ENCODE data around the gene RASGRF1.
"Not testable (repeated sequence)": the region's sequence is repeated elsewhere in the genome, so short reads cannot be mapped to it uniquely, and the experiment has no call there.

The RASGRF1 gene

DNA sequence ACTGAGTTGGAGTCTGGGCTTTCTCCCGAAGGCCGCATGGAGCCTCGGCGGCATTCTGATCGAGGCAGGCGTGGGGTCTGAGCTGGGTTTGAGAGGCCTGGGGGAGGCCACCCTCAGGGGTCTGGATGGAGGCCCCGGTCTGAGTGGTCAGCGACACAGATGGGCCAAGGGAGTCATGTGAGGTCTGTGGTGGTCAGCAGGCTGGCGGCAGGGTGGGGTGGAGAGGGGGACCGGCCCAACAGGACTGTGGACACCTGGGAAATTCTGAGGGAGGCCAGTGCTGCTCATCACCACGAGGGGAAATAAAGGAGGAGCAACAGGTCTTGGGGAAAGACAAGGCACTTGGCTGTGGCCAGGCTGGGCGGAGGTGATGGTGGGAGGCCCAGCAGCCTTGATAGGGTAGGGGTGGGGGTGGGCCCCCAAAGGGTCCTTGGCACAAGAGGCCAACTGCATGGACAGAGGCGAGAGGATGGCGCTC lies 161.9 kb downstream of the RASGRF1 start:
- DNase-seq = no peak

DNA sequence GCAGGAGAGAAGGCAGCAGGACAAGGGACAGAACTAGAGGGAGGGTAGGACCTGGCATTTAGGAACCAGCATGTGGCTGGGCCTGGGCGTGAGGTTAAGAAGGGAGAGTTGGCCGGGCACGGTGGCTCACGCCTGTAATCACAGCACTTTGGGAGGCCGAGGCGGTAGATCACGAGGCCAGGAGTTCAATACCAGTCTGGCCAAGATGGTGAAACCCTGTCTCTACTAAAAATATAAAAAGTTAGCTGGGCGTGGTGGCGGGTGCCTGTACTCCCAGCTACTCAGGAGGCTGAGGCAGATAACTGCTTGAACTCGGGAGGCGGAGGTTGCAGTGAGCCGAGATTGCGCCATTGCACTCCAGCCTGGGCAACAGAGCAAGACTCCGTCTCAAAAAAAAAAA lies 162.4 kb downstream of the RASGRF1 start:
- DNase-seq = not testable (repeated sequence)

GRCh38 chr15:78927077-78927790 lies 163.3 kb downstream of the RASGRF1 start:
- DNase-seq = no peak

DNA sequence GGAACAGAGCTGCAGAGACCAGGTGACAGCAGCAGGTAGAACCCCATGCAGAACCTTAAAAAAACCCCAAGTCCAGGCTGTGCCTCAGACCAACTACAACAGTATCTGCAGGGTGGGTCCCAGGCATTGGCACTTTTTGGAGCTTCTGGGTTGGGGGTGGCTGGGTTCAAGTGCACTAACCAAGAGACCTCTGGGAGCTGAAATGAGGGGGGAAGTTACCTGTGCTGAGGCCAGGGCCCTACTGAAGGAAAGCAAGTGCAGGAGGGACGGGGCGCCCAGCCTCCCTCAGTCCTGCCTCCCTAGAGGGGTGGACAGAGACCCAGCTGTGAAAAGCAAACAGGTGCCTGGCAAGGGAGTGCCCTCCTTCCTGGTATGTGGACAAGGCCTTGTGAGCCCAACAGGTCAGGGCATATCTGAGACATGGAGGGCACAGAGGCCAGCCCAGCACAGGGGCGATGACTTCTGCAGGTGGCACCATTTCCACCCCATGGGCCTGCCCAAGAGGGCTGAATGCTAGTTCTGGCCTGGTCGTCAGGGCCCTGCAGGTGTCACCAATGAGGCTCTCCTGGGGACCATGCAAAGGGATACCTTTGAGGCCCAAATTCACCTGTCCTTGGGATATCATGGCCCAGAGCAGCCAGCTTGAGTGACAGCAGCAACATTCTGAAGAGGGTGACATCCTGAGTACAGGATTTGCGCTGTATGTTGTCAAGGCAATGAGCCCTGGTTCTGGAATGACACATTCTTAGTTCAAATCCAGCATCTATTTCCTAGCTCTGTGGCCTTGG lies 164.4 kb downstream of the RASGRF1 start:
- no peak for DNase-seq

- DNase-seq = no peak
Measured at GRCh38 chr15:78925076-78925624, 165.4 kb downstream of the RASGRF1 start.

GRCh38 chr15:78923480-78924360 lies 166.9 kb downstream of the RASGRF1 start:
- DNase-seq = no peak

- DNase-seq = no peak
Measured at GRCh38 chr15:78923015-78923414, 167.6 kb downstream of the RASGRF1 start.

DNA sequence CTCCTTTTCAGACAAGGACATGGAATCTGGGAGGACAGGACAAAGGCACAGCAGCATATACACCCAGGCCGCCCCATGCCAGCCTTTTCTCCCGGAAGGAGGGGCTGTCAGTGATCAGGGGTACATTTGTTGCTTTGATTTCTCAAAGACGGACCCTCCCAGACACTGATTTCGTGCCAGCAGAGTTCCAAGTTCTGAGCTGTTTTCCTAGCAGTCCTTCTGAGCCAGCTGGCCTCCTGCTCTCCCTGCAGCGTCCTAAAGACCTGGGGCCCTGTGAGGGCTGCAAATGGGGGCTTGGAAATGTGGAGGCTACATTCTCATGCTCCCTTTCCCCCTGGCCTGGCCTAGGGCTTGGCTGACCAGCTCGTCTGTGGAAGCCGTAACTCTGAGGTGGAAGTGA lies 168.1 kb downstream of the RASGRF1 start:
- no peak for DNase-seq

GRCh38 chr15:78921940-78922339 lies 168.6 kb downstream of the RASGRF1 start:
- no peak for DNase-seq

DNA sequence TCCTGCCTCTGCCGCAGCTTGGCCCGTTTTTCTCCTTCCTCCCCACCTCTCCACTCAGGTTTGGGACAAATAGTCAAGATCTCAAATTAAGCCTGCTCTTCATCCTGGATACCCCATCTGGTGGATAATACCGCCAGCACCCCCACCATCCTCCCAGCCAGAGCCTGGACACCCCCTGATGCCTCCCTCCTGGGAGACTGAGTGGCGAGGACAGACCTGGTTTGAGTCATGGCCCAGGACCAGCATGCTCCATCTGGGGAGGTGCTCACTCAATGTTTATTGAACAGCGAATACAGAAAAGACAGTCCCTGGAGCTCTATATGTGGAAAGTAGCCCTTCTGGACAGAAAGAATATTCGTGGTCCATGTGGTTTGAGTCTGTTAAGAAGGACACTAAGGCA lies 169.1 kb downstream of the RASGRF1 start:
- DNase-seq = no peak

DNA sequence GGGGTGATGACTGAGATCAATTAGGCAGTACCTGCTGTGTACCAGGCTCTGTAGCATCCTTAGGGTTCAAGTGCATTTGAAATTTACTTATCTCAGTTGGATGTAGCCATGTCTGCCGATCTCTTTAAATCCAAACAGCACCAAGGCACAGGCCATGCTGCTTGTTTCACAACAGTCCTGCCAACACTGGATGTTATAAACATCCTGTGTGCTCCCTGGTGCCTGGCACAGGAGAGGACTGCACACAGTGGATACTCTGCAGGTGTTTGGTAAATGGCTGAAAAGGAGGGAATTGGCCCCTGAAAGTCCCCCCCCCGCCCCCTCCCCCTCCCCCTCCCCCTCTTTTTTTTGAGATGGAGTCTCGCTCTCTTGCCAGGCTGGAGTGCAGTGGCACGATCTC lies 172.7 kb downstream of the RASGRF1 start:
- no peak for DNase-seq

- no peak for DNase-seq
Measured at GRCh38 chr15:78916088-78916487, 174.5 kb downstream of the RASGRF1 start.

DNA sequence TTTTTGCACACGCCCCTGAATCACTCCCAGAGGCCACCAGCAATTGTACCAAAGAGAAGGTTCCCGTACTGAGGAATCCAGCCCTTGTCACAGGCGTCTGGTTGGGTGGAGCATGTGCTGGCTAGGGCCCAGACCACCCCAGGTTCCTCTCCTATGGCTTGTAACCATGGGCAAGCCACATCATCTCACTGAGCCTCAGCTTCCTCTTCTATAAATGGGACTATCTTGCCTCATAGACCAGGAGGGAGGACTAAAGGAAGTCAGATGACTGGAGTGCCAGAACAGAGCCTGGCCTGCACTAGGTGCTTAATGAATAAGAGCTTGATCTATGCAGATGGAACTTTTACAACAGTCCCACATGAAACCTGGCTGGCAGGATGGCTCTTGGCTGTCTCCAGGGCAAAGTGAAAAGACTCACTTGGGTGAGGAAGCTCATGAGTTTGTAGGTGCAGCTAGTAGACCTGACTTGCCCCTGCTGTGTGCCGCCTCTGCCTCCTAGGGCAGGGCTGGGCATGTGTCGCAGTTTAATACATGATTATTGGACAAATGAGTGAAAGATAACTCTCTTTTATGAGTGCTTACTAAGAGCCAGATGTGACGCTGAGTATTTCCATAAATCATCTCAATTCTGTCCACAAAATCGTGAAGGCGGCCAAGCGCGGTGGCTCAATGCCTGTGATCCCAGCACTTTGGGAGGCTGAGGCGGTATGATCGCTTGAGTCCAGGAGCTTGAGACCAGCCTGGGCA lies 175.1 kb downstream of the RASGRF1 start:
- no peak for DNase-seq

- DNase-seq = no peak
Measured at GRCh38 chr15:78914027-78914764, 176.4 kb downstream of the RASGRF1 start.

DNA sequence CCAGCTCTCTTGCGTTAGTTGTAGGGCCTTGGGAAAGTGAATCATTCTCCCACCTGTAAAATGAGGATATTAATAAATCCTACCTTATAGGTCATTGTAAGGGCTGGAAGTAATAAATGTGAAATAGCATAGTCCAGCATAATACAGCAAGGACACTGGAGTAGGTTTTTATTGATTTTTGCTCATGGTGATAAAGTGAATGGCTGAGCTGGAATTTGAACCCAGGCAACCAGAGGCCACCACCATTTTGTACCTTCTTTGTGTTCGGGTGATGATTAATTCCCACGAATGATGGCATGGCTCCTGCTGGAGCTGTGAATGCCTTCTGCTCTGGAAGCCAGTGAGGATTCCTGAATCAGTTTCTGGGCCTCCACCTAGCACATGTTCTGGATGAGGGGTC lies 177.6 kb downstream of the RASGRF1 start:
- DNase-seq = no peak

GRCh38 chr15:78912316-78912715 lies 178.3 kb downstream of the RASGRF1 start:
- DNase-seq = no peak

- no peak for DNase-seq
Measured at GRCh38 chr15:78910271-78910670, 180.3 kb downstream of the RASGRF1 start.
